ENCODE data around the gene CFAP46. TPM values are rescaled to one million over a fixed set of nuclear protein-coding genes. Genes with fewer than 3 reads are reported as not detected.
"Not testable (repeated sequence)": the region's sequence is repeated elsewhere in the genome, so short reads cannot be mapped to it uniquely, and the experiment has no call there.

CFAP46 gene
- total RNA-seq, 1 donor from 2014 or later, result 10.9 TPM

- no peak overlapping the region for H3K27ac Mint-ChIP-seq
- TF ChIP-seq, protein P1, sequence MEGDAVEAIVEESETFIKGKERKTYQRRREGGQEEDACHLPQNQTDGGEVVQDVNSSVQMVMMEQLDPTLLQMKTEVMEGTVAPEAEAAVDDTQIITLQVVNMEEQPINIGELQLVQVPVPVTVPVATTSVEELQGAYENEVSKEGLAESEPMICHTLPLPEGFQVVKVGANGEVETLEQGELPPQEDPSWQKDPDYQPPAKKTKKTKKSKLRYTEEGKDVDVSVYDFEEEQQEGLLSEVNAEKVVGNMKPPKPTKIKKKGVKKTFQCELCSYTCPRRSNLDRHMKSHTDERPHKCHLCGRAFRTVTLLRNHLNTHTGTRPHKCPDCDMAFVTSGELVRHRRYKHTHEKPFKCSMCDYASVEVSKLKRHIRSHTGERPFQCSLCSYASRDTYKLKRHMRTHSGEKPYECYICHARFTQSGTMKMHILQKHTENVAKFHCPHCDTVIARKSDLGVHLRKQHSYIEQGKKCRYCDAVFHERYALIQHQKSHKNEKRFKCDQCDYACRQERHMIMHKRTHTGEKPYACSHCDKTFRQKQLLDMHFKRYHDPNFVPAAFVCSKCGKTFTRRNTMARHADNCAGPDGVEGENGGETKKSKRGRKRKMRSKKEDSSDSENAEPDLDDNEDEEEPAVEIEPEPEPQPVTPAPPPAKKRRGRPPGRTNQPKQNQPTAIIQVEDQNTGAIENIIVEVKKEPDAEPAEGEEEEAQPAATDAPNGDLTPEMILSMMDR (conservative IDR thresholded peaks at IDR 0.05), result no peak
- no peak for DNase-seq (ENCODE audit: extremely low spot score, unreplicated experiment)
- peaks cover 3% of the 10 kb centered on the region for H3K27me3 Mint-ChIP-seq
- H3K4me1 Mint-ChIP-seq (ENCODE audit: unreplicated experiment), result peaks cover 5% of the 10 kb centered on the region
- H3K9me3 Mint-ChIP-seq, result no peaks in the 10 kb centered on the region
- H3K4me3 Mint-ChIP-seq, result no peak overlapping the region
- no peaks in the 10 kb centered on the region for H3K36me3 Mint-ChIP-seq
These were observed 35.5 kb downstream of the CFAP46 start for GRCh38 chr10:132906836-132907235.

DNA sequence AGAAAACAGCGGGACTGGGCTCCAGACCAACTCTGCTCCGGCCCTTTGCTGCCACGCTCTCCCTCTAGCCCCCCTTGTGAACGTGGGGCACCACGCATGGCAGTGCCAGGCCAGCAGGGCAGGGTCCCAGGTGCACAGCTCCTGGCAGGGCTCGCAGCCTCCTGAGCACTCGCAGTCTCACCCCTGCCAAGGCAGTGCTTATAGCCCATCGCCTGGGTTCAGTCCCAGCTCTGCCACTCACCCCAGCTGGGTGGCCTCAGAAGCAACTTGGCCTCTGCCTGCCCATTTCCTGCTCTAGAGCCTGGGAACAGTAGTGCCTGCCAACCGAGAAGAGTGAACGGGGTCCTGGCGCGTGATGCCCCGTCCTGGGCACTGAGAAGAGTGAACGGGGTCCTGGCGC is 36.3 kb downstream of the CFAP46 start:
- no peak overlapping the region for H3K4me3 Mint-ChIP-seq
- no peak for DNase-seq (ENCODE audit: extremely low spot score, unreplicated experiment)
- no peaks in the 10 kb centered on the region for H3K4me1 Mint-ChIP-seq (ENCODE audit: unreplicated experiment)
- H3K27me3 Mint-ChIP-seq, result peaks cover 3% of the 10 kb centered on the region
- peaks cover 4% of the 10 kb centered on the region for H3K9me3 Mint-ChIP-seq
- H3K27ac Mint-ChIP-seq, result no peak overlapping the region
- H3K36me3 Mint-ChIP-seq, result no peaks in the 10 kb centered on the region
- TF ChIP-seq, protein P1 (conservative IDR thresholded peaks at IDR 0.05), result no peak

- TF ChIP-seq, protein P1 (conservative IDR thresholded peaks at IDR 0.05), result no peak
- H3K9me3 Mint-ChIP-seq, result peaks cover 6% of the 10 kb centered on the region
- no peak for DNase-seq (ENCODE audit: extremely low spot score, unreplicated experiment)
- H3K4me3 Mint-ChIP-seq, result no peak overlapping the region
- no peak overlapping the region for H3K27ac Mint-ChIP-seq
- peaks cover 8% of the 10 kb centered on the region for H3K27me3 Mint-ChIP-seq
- H3K4me1 Mint-ChIP-seq (ENCODE audit: unreplicated experiment), result no peaks in the 10 kb centered on the region
- no peaks in the 10 kb centered on the region for H3K36me3 Mint-ChIP-seq
These were observed 36.7 kb downstream of the CFAP46 start for GRCh38 chr10:132905661-132906060.

DNA sequence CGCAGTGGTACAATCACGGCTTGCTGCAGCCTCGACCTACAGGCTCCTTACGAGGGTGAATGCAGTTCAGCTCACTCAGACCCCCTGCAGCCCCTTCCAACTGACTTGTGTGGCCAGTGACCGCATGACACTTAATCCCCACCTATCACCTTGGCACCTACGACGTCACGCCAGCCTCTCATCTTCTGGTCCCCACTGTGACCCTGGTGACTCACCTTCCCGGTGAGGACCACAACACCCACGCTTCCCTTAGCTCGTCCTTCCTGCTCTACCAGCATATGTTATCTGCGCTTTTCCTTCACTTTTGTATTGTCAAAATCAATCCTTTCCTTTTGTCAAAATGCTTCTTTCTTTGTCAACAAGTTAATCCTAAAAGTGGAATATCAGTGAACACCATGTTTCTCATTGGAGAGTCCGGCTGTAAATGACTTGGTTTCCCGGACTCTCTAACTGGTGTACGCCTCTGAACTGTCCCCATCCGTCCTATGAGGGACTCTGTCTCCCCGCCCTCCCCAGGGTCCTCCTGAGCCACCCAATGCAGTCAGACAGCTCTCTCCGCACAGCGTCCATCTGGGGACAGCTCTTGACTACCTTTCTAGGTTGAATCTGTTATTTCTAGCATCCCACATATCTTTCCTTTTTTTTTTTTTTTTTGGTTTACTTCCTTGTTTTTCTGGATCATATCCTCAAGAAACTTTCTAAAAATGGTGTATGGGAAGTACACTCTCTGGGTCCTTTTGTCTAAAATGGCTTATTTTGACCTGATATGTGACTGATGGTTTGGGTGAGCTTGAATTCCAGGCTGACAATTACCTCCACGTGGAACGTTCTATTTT is 37.3 kb downstream of the CFAP46 start:
- Mint-ChIP-seq H3K36me3 (no peaks in the 10 kb centered on the region), H3K4me1 (ENCODE audit: unreplicated experiment) (no peaks in the 10 kb centered on the region), H3K27me3 (peaks cover 10% of the 10 kb centered on the region), H3K4me3 (no peak overlapping the region), H3K9me3 (peaks cover 8% of the 10 kb centered on the region), H3K27ac (no peak overlapping the region)
- TF ChIP-seq, protein P1 (conservative IDR thresholded peaks at IDR 0.05), result no peak
- DNase-seq (ENCODE audit: extremely low spot score, unreplicated experiment), result no peak

DNA sequence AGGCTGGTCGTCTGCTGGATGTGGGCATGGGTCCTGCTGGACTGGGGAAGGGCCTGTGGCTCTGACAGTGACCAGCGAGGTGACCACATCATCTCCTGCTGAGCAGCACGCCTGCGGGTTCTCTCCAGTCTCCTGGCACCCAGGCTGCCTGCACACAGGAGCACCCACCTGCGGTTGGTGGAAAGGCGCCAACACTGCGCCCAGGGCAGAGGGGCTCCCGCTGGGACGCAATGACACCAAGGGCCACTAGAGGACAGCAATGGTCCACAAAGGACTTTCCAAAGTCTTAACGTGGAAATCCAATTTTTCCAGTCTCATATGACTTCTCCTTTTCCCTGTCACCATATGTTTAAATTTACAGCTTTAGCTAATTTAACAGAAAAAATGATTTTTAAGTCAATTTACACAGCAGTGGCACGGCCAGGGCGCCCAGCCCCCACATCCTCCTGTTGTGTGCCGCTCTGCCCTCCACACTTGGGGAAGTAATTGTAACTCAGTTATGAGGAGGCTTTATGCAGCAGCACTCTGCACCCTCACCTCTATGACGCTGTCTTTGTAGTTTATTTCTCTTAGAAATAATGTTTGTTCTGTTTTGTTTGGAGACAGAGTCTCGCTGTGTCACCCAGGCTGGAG is 38.1 kb downstream of the CFAP46 start:
- H3K27ac Mint-ChIP-seq, result no peak overlapping the region
- TF ChIP-seq, protein P1 (conservative IDR thresholded peaks at IDR 0.05), result peak; percentile 87
- H3K36me3 Mint-ChIP-seq, result no peaks in the 10 kb centered on the region
- no peaks in the 10 kb centered on the region for H3K4me1 Mint-ChIP-seq (ENCODE audit: unreplicated experiment)
- peaks cover 10% of the 10 kb centered on the region for H3K27me3 Mint-ChIP-seq
- no peak overlapping the region for H3K4me3 Mint-ChIP-seq
- DNase-seq (ENCODE audit: extremely low spot score, unreplicated experiment), result no peak
- H3K9me3 Mint-ChIP-seq, result peaks cover 8% of the 10 kb centered on the region

DNA sequence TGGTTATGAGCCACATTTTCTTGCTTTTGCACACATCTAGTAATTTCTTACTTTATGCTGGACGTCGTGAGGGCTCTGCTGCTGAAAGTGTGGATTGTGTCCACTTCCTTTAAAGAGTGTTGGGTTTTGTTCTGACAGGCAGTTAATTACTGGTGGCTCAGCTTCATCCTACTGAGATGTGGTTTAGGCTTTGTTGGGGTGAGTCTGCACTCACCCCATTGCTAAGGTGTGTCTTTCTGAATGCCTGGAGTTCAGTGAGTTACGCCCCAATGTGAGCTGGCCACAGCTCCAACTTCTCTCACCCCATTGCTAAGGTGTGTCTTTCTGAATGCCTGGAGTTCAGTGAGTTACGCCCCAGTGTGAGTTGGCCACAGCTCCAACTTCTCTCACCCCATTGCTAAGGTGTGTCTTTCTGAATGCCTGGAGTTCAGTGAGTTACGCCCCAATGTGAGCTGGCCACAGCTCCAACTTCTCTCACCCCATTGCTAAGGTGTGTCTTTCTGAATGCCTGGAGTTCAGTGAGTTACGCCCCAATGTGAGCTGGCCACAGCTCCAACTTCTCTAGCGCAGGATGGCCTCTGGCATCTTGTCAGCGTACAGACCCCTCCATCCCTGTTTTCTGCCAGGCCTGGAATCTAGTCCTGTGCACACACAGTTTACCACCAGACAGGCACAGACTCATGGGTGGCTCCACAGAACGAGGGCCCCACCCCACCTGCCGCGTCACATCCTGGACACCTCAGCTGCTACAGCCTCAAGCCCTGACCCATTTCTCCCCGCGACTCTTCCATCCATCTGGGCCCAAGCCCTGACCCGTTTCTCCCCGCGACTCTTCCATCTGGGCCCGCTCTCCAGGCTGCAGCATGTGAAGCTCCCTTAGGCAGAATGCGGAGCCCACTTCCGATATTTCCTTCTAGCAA is 39.5 kb downstream of the CFAP46 start:
- H3K36me3 Mint-ChIP-seq; H3K4me3 Mint-ChIP-seq; H3K4me1 Mint-ChIP-seq (ENCODE audit: unreplicated experiment); DNase-seq (ENCODE audit: extremely low spot score, unreplicated experiment); H3K9me3 Mint-ChIP-seq; H3K27ac Mint-ChIP-seq: not testable (repeated sequence)
- peaks cover 10% of the 10 kb centered on the region for H3K27me3 Mint-ChIP-seq

Data from type B pancreatic cell (in vitro differentiated cells).